ENCODE results near the gene GPHN. TPM values are rescaled to one million over a fixed set of nuclear protein-coding genes. Genes with fewer than 3 reads are reported as not detected.

GPHN gene
- total and polyA plus RNA-seq, 2 donors (not counting 3 experiments of a cell fraction or from before 2014, with no cell fraction given): 5.1 to 23.2 TPM

GRCh38 chr14:66657780-66658179 is 149.8 kb downstream of the GPHN start:
- Histone ChIP-seq H2AFZ (ENCODE audit: low read depth, low read length) (no peak overlapping the region), H3K36me3 (ENCODE audit: control insufficient read depth in 2 of 2, extremely low read depth in 1 of 2, insufficient read depth in 2 of 2, low read length in 2 of 2) (no peaks in the 10 kb centered on the region), H3K27me3 (ENCODE audit: control insufficient read depth in 2 of 2, insufficient read depth in 2 of 2, low read length in 2 of 2) (no peaks in the 10 kb centered on the region), H3K4me3 (replicated peaks in 1 of 3; ENCODE audit: insufficient read depth in 1 of 3, low read depth in 1 of 3, low read length in 3 of 3) (no peak overlapping the region), H3K9ac (replicated peaks; ENCODE audit: extremely low read depth, insufficient read depth, low read length) (no peak overlapping the region), H3K9me3 (replicated peaks; ENCODE audit: control insufficient read depth, insufficient read depth, low read length) (no peaks in the 10 kb centered on the region), H3K9me1 (replicated peaks; ENCODE audit: control insufficient read depth, extremely low read depth, insufficient read depth, low read length) (no peaks in the 10 kb centered on the region), H3K27ac (ENCODE audit: insufficient read depth, low read depth, low read length) (no peak overlapping the region), H3K4me2 (ENCODE audit: insufficient read depth, low read length) (no peak overlapping the region), H4K20me1 (replicated peaks; ENCODE audit: control insufficient read depth, extremely low read depth, insufficient read depth, low read length) (no peaks in the 10 kb centered on the region), H3K79me2 (ENCODE audit: control insufficient read depth, insufficient read depth, low read length) (no peaks in the 10 kb centered on the region), H3K4me1 (ENCODE audit: control insufficient read depth, extremely low read depth, insufficient read depth, low read length) (no peaks in the 10 kb centered on the region)
- ChIA-PET CTCF (interaction anchor here (0.6 to 2.4 kb wide), 3 partner anchors 33 to 481 kb away, joined by 3 to 13 read pairs (median 3); no protein-coding TSS in a partner anchor), POLR2A (no interaction called here)
- FAIRE-seq (no peak), DNase-seq (ENCODE audit: low read depth, low spot score) (no peak)
- dilution Hi-C loops (cut with MboI; ENCODE audit: extremely low pct_ligation_motif_present, low sequenced_read_pairs): no loop called here
- BruUV-seq (replicated peaks): no TSS peak
- intact Hi-C loops (cut with micrococcal nuclease): loop anchor here (10.0 kb wide), 1 partner anchor 697 kb away; the partner anchor contains the start of gene ATP6V1D
- no peak for TF ChIP-seq MAX (IDR thresholded peaks at IDR 0.05; ENCODE audit: insufficient read depth, insufficient read length)
- no peak for TF ChIP-seq CTCF (IDR thresholded peaks at IDR 0.05; ENCODE audit: extremely low read depth in 1 of 2, insufficient read depth in 1 of 2, low read depth in 1 of 2, low read length in 2 of 2)
- TF ChIP-seq JUN (IDR thresholded peaks at IDR 0.05; ENCODE audit: borderline replicate concordance, insufficient read depth, insufficient read length, low read depth): no peak
- TF ChIP-seq GATA2 (IDR thresholded peaks at IDR 0.05; ENCODE audit: insufficient read depth, insufficient read length, low read depth, low read length): no peak
- TF ChIP-seq EZH2 (IDR thresholded peaks at IDR 0.05; ENCODE audit: borderline replicate concordance, low read depth, low read length, severe bottlenecking): no peak
- no peak for TF ChIP-seq FOS (IDR thresholded peaks at IDR 0.05; ENCODE audit: borderline replicate concordance, insufficient read depth, low read length)
- no peak for TF ChIP-seq MYC (IDR thresholded peaks at IDR 0.05; ENCODE audit: low read depth, low read length)
- no peak for TF ChIP-seq POLR2A (IDR thresholded peaks at IDR 0.05; ENCODE audit: low read depth, low read length)
- no peak for TF ChIP-seq POLR2AphosphoS5 (IDR thresholded peaks at IDR 0.05; ENCODE audit: insufficient read depth, low read depth, low read length)
